ENCODE measurements around the gene PTPRE. TPM values are rescaled to one million over a fixed set of nuclear protein-coding genes. Genes with fewer than 3 reads are reported as not detected.

The PTPRE gene, protein sequence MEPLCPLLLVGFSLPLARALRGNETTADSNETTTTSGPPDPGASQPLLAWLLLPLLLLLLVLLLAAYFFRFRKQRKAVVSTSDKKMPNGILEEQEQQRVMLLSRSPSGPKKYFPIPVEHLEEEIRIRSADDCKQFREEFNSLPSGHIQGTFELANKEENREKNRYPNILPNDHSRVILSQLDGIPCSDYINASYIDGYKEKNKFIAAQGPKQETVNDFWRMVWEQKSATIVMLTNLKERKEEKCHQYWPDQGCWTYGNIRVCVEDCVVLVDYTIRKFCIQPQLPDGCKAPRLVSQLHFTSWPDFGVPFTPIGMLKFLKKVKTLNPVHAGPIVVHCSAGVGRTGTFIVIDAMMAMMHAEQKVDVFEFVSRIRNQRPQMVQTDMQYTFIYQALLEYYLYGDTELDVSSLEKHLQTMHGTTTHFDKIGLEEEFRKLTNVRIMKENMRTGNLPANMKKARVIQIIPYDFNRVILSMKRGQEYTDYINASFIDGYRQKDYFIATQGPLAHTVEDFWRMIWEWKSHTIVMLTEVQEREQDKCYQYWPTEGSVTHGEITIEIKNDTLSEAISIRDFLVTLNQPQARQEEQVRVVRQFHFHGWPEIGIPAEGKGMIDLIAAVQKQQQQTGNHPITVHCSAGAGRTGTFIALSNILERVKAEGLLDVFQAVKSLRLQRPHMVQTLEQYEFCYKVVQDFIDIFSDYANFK
- total RNA-seq, result 10 to 100 TPM; 41.3 to 46.0 TPM
- polyA plus RNA-seq, result 1 to 10 TPM; 4.9 to 5.6 TPM
- long read RNA-seq, donor 1, full-length matches to known transcripts, result 7 of 48 reads
- long read RNA-seq, donor 1, partial matches to known transcripts, result 9 of 48 reads
- long read RNA-seq, donor 1, other reads (novel, unspliced or antisense), result 32 of 48 reads
- long read RNA-seq, donor 2, full-length matches to known transcripts, result 2 of 28 reads
- long read RNA-seq, donor 2, partial matches to known transcripts, result 8 of 28 reads
- long read RNA-seq, donor 2, other reads (novel, unspliced or antisense), result 18 of 28 reads

DNA sequence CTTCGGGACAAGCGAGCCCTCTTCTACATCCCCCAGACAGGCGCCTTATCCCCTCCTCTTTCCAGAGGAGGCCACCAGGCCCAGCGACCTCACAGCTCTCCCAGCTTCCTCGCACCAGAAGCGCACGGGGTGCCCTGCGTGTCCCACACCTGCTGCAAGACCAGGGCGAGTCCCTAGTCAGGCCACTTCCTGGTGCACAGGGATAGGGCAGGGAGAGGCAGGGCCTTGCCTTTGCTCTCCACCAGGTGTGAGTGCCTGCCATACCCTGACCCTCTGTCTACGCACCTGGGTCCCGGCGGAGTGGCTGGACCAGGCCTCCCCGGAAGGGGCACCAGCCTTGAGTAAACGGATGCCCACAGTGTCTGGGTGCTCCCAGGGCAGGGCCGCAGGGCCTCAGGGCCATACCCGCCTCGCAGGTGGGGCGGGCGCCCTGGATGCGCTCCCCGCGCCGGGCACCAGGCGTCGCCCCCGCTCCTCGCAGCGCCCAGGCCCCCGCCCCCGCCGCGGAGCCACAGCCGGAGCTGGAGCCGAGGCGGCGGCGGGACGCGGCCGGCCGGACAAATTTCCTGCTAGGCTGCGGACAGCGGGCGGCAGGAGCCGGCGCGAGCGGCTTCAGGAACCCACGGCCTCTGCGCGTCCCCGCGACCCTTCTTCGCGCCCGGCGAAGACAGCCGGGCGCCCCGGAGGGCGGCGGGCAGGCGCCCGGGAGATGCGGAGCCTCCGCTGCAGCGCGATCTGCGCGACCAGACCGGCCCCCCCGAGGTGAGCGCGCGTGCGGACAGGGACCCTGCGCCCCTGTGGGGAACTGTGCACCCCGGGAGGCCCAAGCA, at the start of gene PTPRE:
PTPRE (plus strand) TSS at position 556 of the 830 bp plus-strand sequence. CDS start 133,779 bp downstream, outside the sequence.
- peak; percentile 84 to 92 for DNase-seq
- intact Hi-C loops (cut with DNase I), result loop anchor here (1.0 to 5.0 kb wide), 4 partner anchors 86 to 161 kb away; no protein-coding TSS in a partner anchor
- no peaks in the 10 kb centered on the region for H3K36me3 ChIP-seq (ENCODE audit: control insufficient read depth in 1 of 2, insufficient read depth in 2 of 2, low read length in 1 of 2)
- 10 to 11% methylated on average over 74 to 78 of the region's 78 CpGs for WGBS, 2 donors
- H3K27me3 ChIP-seq (ENCODE audit: control insufficient read depth in 1 of 2, insufficient read depth in 2 of 2, low read length in 1 of 2), result no peaks in the 10 kb centered on the region
- no peaks in the 10 kb centered on the region for H3K4me1 ChIP-seq (ENCODE audit: control insufficient read depth in 1 of 2, insufficient read depth in 2 of 2, low read length in 2 of 2)
- H3K27ac ChIP-seq (ENCODE audit: low read depth in 1 of 2, low read length in 2 of 2), result peak within 1 kb of the TSS; percentile 20 to 59
- peak; percentile 93 for ATAC-seq (ENCODE audit: low FRiP score)
- no peaks in the 10 kb centered on the region for H3K9me3 ChIP-seq (ENCODE audit: control insufficient read depth, low read length)
- peak within 1 kb of the TSS; percentile 61 to 81 for H3K4me3 ChIP-seq (ENCODE audit: low read length in 2 of 2)

GRCh38 chr10:127860592-127860991, 46.3 kb upstream of the PTPRE start:
- ATAC-seq (ENCODE audit: low FRiP score) (no peak), DNase-seq (no peak)
- peaks cover 0 to 2% of the 10 kb centered on the region in 2 donors for H3K27me3 ChIP-seq (ENCODE audit: control insufficient read depth in 1 of 2, insufficient read depth in 2 of 2, low read length in 1 of 2)
- no peaks in the 10 kb centered on the region for H3K9me3 ChIP-seq (ENCODE audit: control insufficient read depth, low read length)
- no peak overlapping the region for H3K4me3 ChIP-seq (ENCODE audit: low read length in 2 of 2)
- no peaks in the 10 kb centered on the region for H3K4me1 ChIP-seq (ENCODE audit: control insufficient read depth in 1 of 2, insufficient read depth in 2 of 2, low read length in 2 of 2)
- no peak overlapping the region for H3K27ac ChIP-seq (ENCODE audit: low read depth in 1 of 2, low read length in 2 of 2)
- intact Hi-C loops (cut with DNase I), result no loop called here
- H3K36me3 ChIP-seq (ENCODE audit: control insufficient read depth in 1 of 2, insufficient read depth in 2 of 2, low read length in 1 of 2), result no peaks in the 10 kb centered on the region
- 89 to 91% methylated on average over 6 of the region's 6 CpGs for WGBS, 2 donors

- Histone ChIP-seq H3K27me3 (ENCODE audit: control insufficient read depth in 1 of 2, insufficient read depth in 2 of 2, low read length in 1 of 2) (peaks cover 0 to 2% of the 10 kb centered on the region in 2 donors), H3K36me3 (ENCODE audit: control insufficient read depth in 1 of 2, insufficient read depth in 2 of 2, low read length in 1 of 2) (no peaks in the 10 kb centered on the region), H3K4me3 (ENCODE audit: low read length in 2 of 2) (no peak overlapping the region), H3K27ac (ENCODE audit: low read depth in 1 of 2, low read length in 2 of 2) (no peak overlapping the region), H3K9me3 (ENCODE audit: control insufficient read depth, low read length) (no peaks in the 10 kb centered on the region), H3K4me1 (ENCODE audit: control insufficient read depth in 1 of 2, insufficient read depth in 2 of 2, low read length in 2 of 2) (no peaks in the 10 kb centered on the region)
- intact Hi-C loops (cut with DNase I), result no loop called here
- DNase-seq, result no peak
- no peak for ATAC-seq (ENCODE audit: low FRiP score)
- 91 to 94% methylated on average over 6 of the region's 6 CpGs for WGBS, 2 donors
Measured at GRCh38 chr10:127863231-127863825, 43.6 kb upstream of the PTPRE start.

GRCh38 chr10:127866276-127867013, 40.5 kb upstream of the PTPRE start:
- 81 to 83% methylated on average over 8 of the region's 8 CpGs for WGBS, 2 donors
- no peak for ATAC-seq (ENCODE audit: low FRiP score)

DNA sequence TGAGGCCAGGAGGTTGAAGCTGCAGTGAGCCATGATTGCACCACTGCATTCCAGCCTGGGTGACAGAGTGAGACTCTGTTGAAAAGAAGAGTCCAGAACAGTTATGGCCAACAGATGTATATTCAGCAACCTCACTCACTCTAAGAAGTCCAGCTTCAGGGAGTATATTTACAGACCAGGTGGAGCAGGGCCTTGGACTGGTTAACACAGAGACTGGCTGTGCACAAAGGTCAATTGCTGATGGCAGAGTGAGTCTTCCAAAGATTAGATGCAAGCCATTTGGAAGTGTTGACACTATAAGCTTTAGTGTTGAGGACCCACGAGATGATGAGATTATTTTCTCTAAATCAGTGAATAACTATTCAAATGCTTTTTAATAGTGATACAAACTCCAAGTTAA, 39.1 kb upstream of the PTPRE start:
- ATAC-seq (ENCODE audit: low FRiP score), result no peak
- intact Hi-C loops (cut with DNase I), result no loop called here
- Histone ChIP-seq H3K36me3 (ENCODE audit: control insufficient read depth in 1 of 2, insufficient read depth in 2 of 2, low read length in 1 of 2) (no peaks in the 10 kb centered on the region), H3K4me1 (ENCODE audit: control insufficient read depth in 1 of 2, insufficient read depth in 2 of 2, low read length in 2 of 2) (no peaks in the 10 kb centered on the region), H3K27me3 (ENCODE audit: control insufficient read depth in 1 of 2, insufficient read depth in 2 of 2, low read length in 1 of 2) (peaks cover 0 to 2% of the 10 kb centered on the region in 2 donors), H3K27ac (ENCODE audit: low read depth in 1 of 2, low read length in 2 of 2) (no peak overlapping the region), H3K4me3 (ENCODE audit: low read length in 2 of 2) (no peak overlapping the region), H3K9me3 (ENCODE audit: control insufficient read depth, low read length) (no peaks in the 10 kb centered on the region)
- no peak for DNase-seq
- WGBS, 2 donors, result 66 to 84% methylated on average over 1 of the region's 1 CpG

More at GRCh38 chr10:127866276-127867013, 40.5 kb upstream of the PTPRE start:
- Histone ChIP-seq H3K9me3 (ENCODE audit: control insufficient read depth, low read length) (no peaks in the 10 kb centered on the region), H3K4me3 (ENCODE audit: low read length in 2 of 2) (no peak overlapping the region), H3K4me1 (ENCODE audit: control insufficient read depth in 1 of 2, insufficient read depth in 2 of 2, low read length in 2 of 2) (no peaks in the 10 kb centered on the region), H3K27ac (ENCODE audit: low read depth in 1 of 2, low read length in 2 of 2) (no peak overlapping the region), H3K36me3 (ENCODE audit: control insufficient read depth in 1 of 2, insufficient read depth in 2 of 2, low read length in 1 of 2) (no peaks in the 10 kb centered on the region), H3K27me3 (ENCODE audit: control insufficient read depth in 1 of 2, insufficient read depth in 2 of 2, low read length in 1 of 2) (peaks cover 0 to 2% of the 10 kb centered on the region in 2 donors)
- DNase-seq, result no peak
- intact Hi-C loops (cut with DNase I), result no loop called here

DNA sequence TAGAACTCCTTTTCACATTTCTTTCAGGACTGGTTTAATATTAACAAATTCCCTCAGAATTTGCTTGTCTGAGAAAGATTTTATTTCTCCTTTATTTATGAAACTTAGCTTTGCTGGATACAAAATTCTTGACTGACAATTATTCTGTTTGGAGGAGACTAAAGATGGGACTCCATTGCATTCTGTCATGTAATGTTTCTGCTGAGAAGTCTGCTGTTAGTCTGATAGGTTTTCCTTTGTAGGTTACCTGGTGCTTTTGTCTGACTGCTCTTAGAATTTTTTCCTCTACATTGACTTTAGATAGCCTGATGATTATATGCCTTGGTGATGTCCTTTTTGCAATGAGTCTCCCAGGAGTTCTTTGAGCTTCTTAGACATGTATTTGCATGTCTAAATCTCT, 37.6 kb upstream of the PTPRE start:
- Histone ChIP-seq H3K27me3 (ENCODE audit: control insufficient read depth in 1 of 2, insufficient read depth in 2 of 2, low read length in 1 of 2) (peaks cover 0 to 2% of the 10 kb centered on the region in 2 donors), H3K27ac (ENCODE audit: low read depth in 1 of 2, low read length in 2 of 2) (no peak overlapping the region), H3K4me3 (ENCODE audit: low read length in 2 of 2) (no peak overlapping the region), H3K36me3 (ENCODE audit: control insufficient read depth in 1 of 2, insufficient read depth in 2 of 2, low read length in 1 of 2) (no peaks in the 10 kb centered on the region), H3K9me3 (ENCODE audit: control insufficient read depth, low read length) (no peaks in the 10 kb centered on the region), H3K4me1 (ENCODE audit: control insufficient read depth in 1 of 2, insufficient read depth in 2 of 2, low read length in 2 of 2) (no peaks in the 10 kb centered on the region)
- intact Hi-C loops (cut with DNase I), result no loop called here
- ATAC-seq (ENCODE audit: low FRiP score), result no peak
- no peak for DNase-seq

DNA sequence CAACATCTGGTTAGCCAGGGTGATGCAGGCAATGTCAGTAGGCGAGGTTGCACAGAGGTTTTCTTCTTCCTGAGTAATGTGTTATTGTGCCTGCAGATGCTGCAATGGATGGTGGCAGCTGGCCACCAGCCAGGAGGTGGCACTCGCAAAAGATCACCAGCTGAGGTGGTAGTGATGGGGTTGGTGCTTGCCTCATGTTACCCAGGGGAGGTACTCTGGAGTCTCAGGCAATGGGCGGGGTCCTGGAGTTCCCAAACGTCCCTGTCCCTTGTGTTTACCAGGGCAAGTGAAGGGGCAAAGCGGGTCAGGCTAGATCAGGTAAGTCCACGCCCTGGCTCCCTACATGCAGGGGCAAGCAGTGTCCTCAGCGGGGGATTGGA, 35.3 kb upstream of the PTPRE start:
- intact Hi-C loops (cut with DNase I), result no loop called here
- no peaks in the 10 kb centered on the region for H3K36me3 ChIP-seq (ENCODE audit: control insufficient read depth in 1 of 2, insufficient read depth in 2 of 2, low read length in 1 of 2)
- no peaks in the 10 kb centered on the region for H3K4me1 ChIP-seq (ENCODE audit: control insufficient read depth in 1 of 2, insufficient read depth in 2 of 2, low read length in 2 of 2)
- H3K27me3 ChIP-seq (ENCODE audit: control insufficient read depth in 1 of 2, insufficient read depth in 2 of 2, low read length in 1 of 2), result no peaks in the 10 kb centered on the region
- no peak overlapping the region for H3K4me3 ChIP-seq (ENCODE audit: low read length in 2 of 2)
- ATAC-seq (ENCODE audit: low FRiP score) (no peak), DNase-seq (no peak)
- H3K9me3 ChIP-seq (ENCODE audit: control insufficient read depth, low read length), result no peaks in the 10 kb centered on the region
- WGBS, 2 donors, result 70 to 71% methylated on average over 7 of the region's 7 CpGs
- H3K27ac ChIP-seq (ENCODE audit: low read depth in 1 of 2, low read length in 2 of 2), result no peak overlapping the region
